WTC11 (cell line): Measurements from ENCODE around the gene ATN1. TPM values are rescaled to one million over a fixed set of nuclear protein-coding genes. Genes with fewer than 3 reads are reported as not detected.

Experiments used
- ATAC-seq: fragments of 200-7000 bp; cut with Tn5 transposase; 2 replicates; pipeline ENCODE4 v1.10.0; 2021; ENCODE audit warnings: mild to moderate bottlenecking, moderate library complexity
- CTCF ChIA-PET: fragments of 300-600 bp; sonication (Branson Sonifier 250); formaldehyde crosslinking; loops from one replicate; lab custom pipeline; 2021; ENCODE audit warnings: antibody characterized with exemption; lab: Charles Lee
- POLR2A ChIA-PET: fragments of 350-600 bp; sonication (Branson Sonifier 250); formaldehyde crosslinking; loops from one replicate; lab custom pipeline; 2021; ENCODE audit warnings: antibody characterized with exemption; lab: Charles Lee
- DNase-seq: peaks from one replicate; pipeline ENCODE4 v3.0.0; 2021; ENCODE audit warnings: low spot score
- H3K27ac Mint-ChIP-seq: 2 replicates; pipeline ENCODE4 v1.8.0; 2021; ENCODE audit warnings: mixed read lengths
- H3K27me3 Mint-ChIP-seq: 2 replicates; pipeline ENCODE4 v1.8.0; 2021; ENCODE audit warnings: low read depth, mild to moderate bottlenecking, moderate library complexity, mixed read lengths
- H3K36me3 Mint-ChIP-seq: 2 replicates; pipeline ENCODE4 v1.8.0; 2021; ENCODE audit warnings: mixed read lengths
- H3K4me1 Mint-ChIP-seq: 2 replicates; pipeline ENCODE4 v1.8.0; 2022; ENCODE audit warnings: mixed read lengths
- H3K4me3 Mint-ChIP-seq: 2 replicates; pipeline ENCODE4 v1.8.0; 2021; ENCODE audit warnings: mild to moderate bottlenecking, moderate library complexity, mixed read lengths
- H3K9me3 Mint-ChIP-seq: 2 replicates; pipeline ENCODE4 v1.8.0; 2021; ENCODE audit warnings: mixed read lengths
- ATF1 ChIP-seq: sonication (generic); formaldehyde crosslinking; IDR thresholded peaks from 2 replicates; pipeline ENCODE4 v1.8.1; 2023; ENCODE audit warnings: mild to moderate bottlenecking, moderate library complexity, missing genetic modification reagents
- CREB1 ChIP-seq: sonication (generic); formaldehyde crosslinking; IDR thresholded peaks from 2 replicates; pipeline ENCODE4 v1.8.0; 2023; ENCODE audit warnings: mild to moderate bottlenecking, missing genetic modification reagents
- ESRRA ChIP-seq: sonication (generic); formaldehyde crosslinking; IDR thresholded peaks from 2 replicates; pipeline ENCODE4 v1.8.1; 2022; ENCODE audit warnings: mild to moderate bottlenecking, missing genetic modification reagents, borderline replicate concordance
- ETV6 ChIP-seq: sonication (generic); formaldehyde crosslinking; IDR thresholded peaks from 2 replicates; pipeline ENCODE4 v1.8.1; 2022; ENCODE audit warnings: mild to moderate bottlenecking, missing genetic modification reagents
- FOXK1 ChIP-seq: sonication (generic); formaldehyde crosslinking; IDR thresholded peaks from 2 replicates; pipeline ENCODE4 v1.8.0; 2022; ENCODE audit warnings: mild to moderate bottlenecking, moderate library complexity, missing genetic modification reagents
- HMGA2 ChIP-seq: fragments of 250-450 bp; sonication (Bioruptor Pico); IDR thresholded peaks from 2 replicates; pipeline ENCODE4 v1.4.0; 2021; ENCODE audit warnings: mild to moderate bottlenecking, moderate library complexity
- JAZF1 ChIP-seq: fragments of 250-450 bp; sonication (Bioruptor Pico); IDR thresholded peaks from 2 replicates; pipeline ENCODE4 v1.9.0; 2021; ENCODE audit warnings: moderate library complexity, mild to moderate bottlenecking, inconsistent platforms
- JUN ChIP-seq: sonication (generic); formaldehyde crosslinking; IDR thresholded peaks from 2 replicates; pipeline ENCODE4 v1.8.0; 2023; ENCODE audit warnings: mild to moderate bottlenecking, missing genetic modification reagents
- PRRX2 ChIP-seq: fragments of 250-450 bp; sonication (Bioruptor Pico); IDR thresholded peaks from 2 replicates; pipeline ENCODE4 v1.8.0; 2021; ENCODE audit warnings: mild to moderate bottlenecking
- RORB ChIP-seq: fragments of 250-450 bp; sonication (Bioruptor Pico); IDR thresholded peaks from 2 replicates; pipeline ENCODE4 v1.9.0; 2021; ENCODE audit warnings: mild to moderate bottlenecking
- ZNF138 ChIP-seq: sonication (generic); formaldehyde crosslinking; conservative IDR thresholded peaks from 2 replicates; pipeline ENCODE4 v1.8.1; 2022; ENCODE audit warnings: mild to moderate bottlenecking, moderate library complexity, missing genetic modification reagents
- ZNF317 ChIP-seq: sonication (generic); formaldehyde crosslinking; IDR thresholded peaks from 2 replicates; pipeline ENCODE4 v1.8.1; 2023; ENCODE audit warnings: low read depth, mild to moderate bottlenecking, moderate library complexity, missing genetic modification reagents, borderline replicate concordance
- ZNF396 ChIP-seq: fragments of 250-450 bp; sonication (Bioruptor Pico); IDR thresholded peaks from 2 replicates; pipeline ENCODE4 v1.8.0; 2021; ENCODE audit warnings: mild to moderate bottlenecking, moderate library complexity, borderline replicate concordance
- ZNF416 ChIP-seq: fragments of 250-450 bp; sonication (Bioruptor Pico); IDR thresholded peaks from 2 replicates; pipeline ENCODE4 v1.9.0; 2021; ENCODE audit warnings: mild to moderate bottlenecking, inconsistent platforms
- ZNF423 ChIP-seq: fragments of 250-450 bp; sonication (Bioruptor Pico); IDR thresholded peaks from 2 replicates; pipeline ENCODE4 v2.1.2; 2022; ENCODE audit warnings: mild to moderate bottlenecking, moderate library complexity
- total RNA-seq: library from RNA; stranded (reverse); gene quantifications from 3 replicates; pipeline ENCODE4 v1.2.3, GENCODE V29; 2021
- TF ChIP-seq, protein P1 (sequence below): sonication (generic); formaldehyde crosslinking; IDR thresholded peaks from 2 replicates; pipeline ENCODE4 v1.8.0; 2023; ENCODE audit warnings: missing genetic modification reagents, mild to moderate bottlenecking, borderline replicate concordance
- TF ChIP-seq, protein P2 (sequence below): sonication (generic); formaldehyde crosslinking; IDR thresholded peaks from 2 replicates; pipeline ENCODE4 v1.8.1; 2023; ENCODE audit warnings: mild to moderate bottlenecking, missing genetic modification reagents, moderate library complexity
- TF ChIP-seq, protein P3 (sequence below): fragments of 250-450 bp; sonication (Bioruptor Pico); IDR thresholded peaks from 2 replicates; pipeline ENCODE4 v1.9.0; 2021; ENCODE audit warnings: mild to moderate bottlenecking, borderline replicate concordance
- TF ChIP-seq, protein P4 (sequence below): sonication (generic); formaldehyde crosslinking; IDR thresholded peaks from 2 replicates; pipeline ENCODE4 v1.8.0; 2022; ENCODE audit warnings: mild to moderate bottlenecking, missing genetic modification reagents

Gene ATN1
- total RNA-seq, 1 experiment from 2014 or later = 87.1 TPM

DNA sequence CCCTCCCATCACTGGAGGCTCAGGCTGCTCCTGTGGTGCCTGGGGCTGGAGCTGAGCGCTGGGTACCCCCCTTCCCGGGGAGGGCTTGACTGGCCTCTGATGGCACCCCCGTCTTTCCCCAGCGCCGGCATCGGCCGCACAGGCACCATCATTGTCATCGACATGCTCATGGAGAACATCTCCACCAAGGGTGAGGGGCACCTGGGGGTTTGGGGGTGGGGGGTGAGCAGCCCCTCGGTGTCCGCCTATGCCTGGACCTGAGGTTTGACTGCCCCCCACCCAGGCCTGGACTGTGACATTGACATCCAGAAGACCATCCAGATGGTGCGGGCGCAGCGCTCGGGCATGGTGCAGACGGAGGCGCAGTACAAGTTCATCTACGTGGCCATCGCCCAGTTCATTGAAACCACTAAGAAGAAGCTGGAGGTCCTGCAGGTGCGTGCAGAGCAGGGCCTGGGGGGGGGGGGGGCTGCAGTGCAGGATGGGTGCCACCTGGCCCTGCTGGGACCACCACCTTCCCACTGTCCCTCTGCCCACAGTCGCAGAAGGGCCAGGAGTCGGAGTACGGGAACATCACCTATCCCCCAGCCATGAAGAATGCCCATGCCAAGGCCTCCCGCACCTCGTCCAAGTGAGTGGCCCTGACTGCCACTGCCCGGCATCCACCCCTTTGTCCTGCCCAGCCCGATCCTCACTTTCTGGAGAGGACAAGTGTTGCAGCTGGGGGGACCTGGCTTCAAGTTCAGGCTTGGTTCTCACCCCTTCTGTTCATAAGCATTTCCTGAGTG, 32.2 kb downstream of the ATN1 start (continued):
- TF ChIP-seq, protein P1, sequence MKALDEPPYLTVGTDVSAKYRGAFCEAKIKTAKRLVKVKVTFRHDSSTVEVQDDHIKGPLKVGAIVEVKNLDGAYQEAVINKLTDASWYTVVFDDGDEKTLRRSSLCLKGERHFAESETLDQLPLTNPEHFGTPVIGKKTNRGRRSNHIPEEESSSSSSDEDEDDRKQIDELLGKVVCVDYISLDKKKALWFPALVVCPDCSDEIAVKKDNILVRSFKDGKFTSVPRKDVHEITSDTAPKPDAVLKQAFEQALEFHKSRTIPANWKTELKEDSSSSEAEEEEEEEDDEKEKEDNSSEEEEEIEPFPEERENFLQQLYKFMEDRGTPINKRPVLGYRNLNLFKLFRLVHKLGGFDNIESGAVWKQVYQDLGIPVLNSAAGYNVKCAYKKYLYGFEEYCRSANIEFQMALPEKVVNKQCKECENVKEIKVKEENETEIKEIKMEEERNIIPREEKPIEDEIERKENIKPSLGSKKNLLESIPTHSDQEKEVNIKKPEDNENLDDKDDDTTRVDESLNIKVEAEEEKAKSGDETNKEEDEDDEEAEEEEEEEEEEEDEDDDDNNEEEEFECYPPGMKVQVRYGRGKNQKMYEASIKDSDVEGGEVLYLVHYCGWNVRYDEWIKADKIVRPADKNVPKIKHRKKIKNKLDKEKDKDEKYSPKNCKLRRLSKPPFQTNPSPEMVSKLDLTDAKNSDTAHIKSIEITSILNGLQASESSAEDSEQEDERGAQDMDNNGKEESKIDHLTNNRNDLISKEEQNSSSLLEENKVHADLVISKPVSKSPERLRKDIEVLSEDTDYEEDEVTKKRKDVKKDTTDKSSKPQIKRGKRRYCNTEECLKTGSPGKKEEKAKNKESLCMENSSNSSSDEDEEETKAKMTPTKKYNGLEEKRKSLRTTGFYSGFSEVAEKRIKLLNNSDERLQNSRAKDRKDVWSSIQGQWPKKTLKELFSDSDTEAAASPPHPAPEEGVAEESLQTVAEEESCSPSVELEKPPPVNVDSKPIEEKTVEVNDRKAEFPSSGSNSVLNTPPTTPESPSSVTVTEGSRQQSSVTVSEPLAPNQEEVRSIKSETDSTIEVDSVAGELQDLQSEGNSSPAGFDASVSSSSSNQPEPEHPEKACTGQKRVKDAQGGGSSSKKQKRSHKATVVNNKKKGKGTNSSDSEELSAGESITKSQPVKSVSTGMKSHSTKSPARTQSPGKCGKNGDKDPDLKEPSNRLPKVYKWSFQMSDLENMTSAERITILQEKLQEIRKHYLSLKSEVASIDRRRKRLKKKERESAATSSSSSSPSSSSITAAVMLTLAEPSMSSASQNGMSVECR (CRISPR knock-in tag) = no peak

DNA sequence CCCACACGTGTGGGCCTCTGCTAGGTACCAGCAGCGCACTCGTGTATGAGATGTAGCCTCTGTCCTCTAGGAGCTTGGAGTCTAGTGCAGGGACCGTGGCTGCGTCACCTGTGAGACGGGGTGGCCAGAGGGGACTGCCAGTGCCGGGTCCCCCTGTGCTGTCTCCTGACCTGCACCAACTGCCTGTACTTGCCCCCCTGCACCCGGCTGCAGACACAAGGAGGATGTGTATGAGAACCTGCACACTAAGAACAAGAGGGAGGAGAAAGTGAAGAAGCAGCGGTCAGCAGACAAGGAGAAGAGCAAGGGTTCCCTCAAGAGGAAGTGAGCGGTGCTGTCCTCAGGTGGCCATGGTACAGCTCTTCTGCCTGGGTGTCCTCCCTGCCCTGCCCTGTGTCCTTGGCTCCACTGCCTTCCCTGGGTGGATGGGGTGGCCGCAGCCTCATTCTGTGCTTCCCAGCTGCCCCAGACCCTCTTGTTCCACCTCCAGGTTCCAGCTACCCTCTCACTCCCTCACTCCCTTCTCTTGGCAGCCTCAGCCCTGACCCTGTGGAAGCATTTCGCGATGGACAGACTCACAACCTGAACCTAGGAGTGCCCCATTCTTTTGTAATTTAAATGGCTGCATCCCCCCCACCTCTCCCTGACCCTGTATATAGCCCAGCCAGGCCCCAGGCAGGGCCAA, 33.0 kb downstream of the ATN1 start:
- ChIA-PET POLR2A (interaction anchor here (0.6 to 6.6 kb wide), 4 partner anchors 16 to 119 kb away, joined by 4 to 167 read pairs (median 14); partner anchors contain the start of genes C12orf57 and RNU7-1), CTCF (interaction anchor here (0.6 to 9.7 kb wide), 14 partner anchors 8 to 229 kb away, joined by 3 to 296 read pairs (median 4); partner anchors contain the start of genes C12orf57, PEX5 and RNU7-1)
- Mint-ChIP-seq H3K27me3 (no peaks in the 10 kb centered on the region), H3K9me3 (no peaks in the 10 kb centered on the region), H3K4me1 (peaks cover 50% of the 10 kb centered on the region), H3K36me3 (peaks cover 7% of the 10 kb centered on the region), H3K4me3 (no peak overlapping the region), H3K27ac (peak overlapping the region; percentile 70; the same call in 1 of the 2 replicates)
- ATAC-seq (no peak), DNase-seq (no peak)
- TF ChIP-seq RORB (CRISPR knock-in tag) (no peak), ZNF416 (no peak), ESRRA (CRISPR knock-in tag) (no peak), ZNF317 (CRISPR knock-in tag) (no peak), ZNF396 (CRISPR knock-in tag) (no peak), ZNF138 (CRISPR knock-in tag) (no peak), PRRX2 (CRISPR knock-in tag) (no peak), JAZF1 (CRISPR knock-in tag) (no peak), ETV6 (CRISPR knock-in tag) (no peak), FOXK1 (CRISPR knock-in tag) (no peak), CREB1 (CRISPR knock-in tag) (no peak), HMGA2 (no peak), JUN (CRISPR knock-in tag) (no peak), ZNF423 (CRISPR knock-in tag) (no peak), ATF1 (CRISPR knock-in tag) (no peak)
- TF ChIP-seq, protein P2, sequence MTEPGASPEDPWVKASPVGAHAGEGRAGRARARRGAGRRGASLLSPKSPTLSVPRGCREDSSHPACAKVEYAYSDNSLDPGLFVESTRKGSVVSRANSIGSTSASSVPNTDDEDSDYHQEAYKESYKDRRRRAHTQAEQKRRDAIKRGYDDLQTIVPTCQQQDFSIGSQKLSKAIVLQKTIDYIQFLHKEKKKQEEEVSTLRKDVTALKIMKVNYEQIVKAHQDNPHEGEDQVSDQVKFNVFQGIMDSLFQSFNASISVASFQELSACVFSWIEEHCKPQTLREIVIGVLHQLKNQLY (CRISPR knock-in tag) = no peak
- TF ChIP-seq, protein P3, sequence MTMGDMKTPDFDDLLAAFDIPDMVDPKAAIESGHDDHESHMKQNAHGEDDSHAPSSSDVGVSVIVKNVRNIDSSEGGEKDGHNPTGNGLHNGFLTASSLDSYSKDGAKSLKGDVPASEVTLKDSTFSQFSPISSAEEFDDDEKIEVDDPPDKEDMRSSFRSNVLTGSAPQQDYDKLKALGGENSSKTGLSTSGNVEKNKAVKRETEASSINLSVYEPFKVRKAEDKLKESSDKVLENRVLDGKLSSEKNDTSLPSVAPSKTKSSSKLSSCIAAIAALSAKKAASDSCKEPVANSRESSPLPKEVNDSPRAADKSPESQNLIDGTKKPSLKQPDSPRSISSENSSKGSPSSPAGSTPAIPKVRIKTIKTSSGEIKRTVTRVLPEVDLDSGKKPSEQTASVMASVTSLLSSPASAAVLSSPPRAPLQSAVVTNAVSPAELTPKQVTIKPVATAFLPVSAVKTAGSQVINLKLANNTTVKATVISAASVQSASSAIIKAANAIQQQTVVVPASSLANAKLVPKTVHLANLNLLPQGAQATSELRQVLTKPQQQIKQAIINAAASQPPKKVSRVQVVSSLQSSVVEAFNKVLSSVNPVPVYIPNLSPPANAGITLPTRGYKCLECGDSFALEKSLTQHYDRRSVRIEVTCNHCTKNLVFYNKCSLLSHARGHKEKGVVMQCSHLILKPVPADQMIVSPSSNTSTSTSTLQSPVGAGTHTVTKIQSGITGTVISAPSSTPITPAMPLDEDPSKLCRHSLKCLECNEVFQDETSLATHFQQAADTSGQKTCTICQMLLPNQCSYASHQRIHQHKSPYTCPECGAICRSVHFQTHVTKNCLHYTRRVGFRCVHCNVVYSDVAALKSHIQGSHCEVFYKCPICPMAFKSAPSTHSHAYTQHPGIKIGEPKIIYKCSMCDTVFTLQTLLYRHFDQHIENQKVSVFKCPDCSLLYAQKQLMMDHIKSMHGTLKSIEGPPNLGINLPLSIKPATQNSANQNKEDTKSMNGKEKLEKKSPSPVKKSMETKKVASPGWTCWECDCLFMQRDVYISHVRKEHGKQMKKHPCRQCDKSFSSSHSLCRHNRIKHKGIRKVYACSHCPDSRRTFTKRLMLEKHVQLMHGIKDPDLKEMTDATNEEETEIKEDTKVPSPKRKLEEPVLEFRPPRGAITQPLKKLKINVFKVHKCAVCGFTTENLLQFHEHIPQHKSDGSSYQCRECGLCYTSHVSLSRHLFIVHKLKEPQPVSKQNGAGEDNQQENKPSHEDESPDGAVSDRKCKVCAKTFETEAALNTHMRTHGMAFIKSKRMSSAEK = no peak
- TF ChIP-seq, protein P4, sequence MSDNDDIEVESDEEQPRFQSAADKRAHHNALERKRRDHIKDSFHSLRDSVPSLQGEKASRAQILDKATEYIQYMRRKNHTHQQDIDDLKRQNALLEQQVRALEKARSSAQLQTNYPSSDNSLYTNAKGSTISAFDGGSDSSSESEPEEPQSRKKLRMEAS (CRISPR knock-in tag) = no peak
- TF ChIP-seq, protein P1 (CRISPR knock-in tag) = no peak
